Glomerular endothelial cell (primary cell): ENCODE measurements around the gene TTC9B. TPM values are rescaled to one million over a fixed set of nuclear protein-coding genes. Genes with fewer than 3 reads are reported as not detected.
"Not testable (repeated sequence)": the region's sequence is repeated elsewhere in the genome, so short reads cannot be mapped to it uniquely, and the experiment has no call there.

Source experiments
- DNase-seq: peaks from one replicate; pipeline ENCODE4 v3.0.0-alpha.2; 2011; ENCODE audit warnings: low read depth, low spot score; ENCODE audit errors: extremely low read depth
- total RNA-seq: library from RNA; depleted of rRNA; stranded (reverse); fragments of >200 nt; gene quantifications from 2 replicates; pipeline ENCODE4 v1.2.3, GENCODE V29; 2015

The TTC9B gene
- total RNA-seq, 1 donor from 2014 or later, result not detected

DNA sequence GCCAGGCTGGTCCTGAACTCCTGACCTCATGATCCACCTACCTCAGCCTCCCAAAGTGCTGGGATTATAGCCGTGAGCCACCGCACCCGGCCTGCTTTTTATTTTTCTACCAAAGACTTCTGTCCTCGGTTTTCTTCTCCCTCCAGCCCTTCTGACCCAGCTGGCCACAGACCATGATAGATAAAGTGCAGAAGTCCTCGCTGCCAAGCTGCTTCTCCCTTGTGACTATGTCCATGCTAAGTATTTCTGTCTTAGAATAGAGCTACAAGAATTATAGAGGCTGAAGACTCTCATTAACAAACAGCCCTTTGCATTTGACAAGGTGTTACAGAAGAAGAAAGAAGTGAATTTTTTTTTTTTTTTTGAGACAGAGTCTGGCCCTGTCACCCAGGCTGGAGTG, 42.4 kb downstream of the TTC9B start:
- DNase-seq, result no peak

DNA sequence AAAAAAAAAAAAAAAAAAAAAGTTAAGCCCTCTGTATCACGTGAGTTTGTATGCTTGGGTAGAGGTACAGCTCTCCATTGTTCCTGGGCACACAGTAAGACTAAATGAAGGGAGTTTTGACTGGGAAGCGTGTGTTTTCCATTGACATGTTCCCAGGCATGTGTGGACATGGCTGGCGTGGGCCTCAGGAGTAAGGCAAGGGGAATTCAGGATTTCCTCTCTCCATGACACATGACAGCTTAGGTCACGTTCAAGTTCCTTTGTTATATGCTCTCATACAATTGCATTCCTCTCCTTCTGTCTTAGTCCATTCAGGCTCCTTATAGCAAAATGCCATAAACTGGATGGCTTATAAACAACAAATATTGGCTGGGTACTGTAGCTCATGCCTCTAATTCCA, 44.1 kb downstream of the TTC9B start:
- peak; percentile 47 for DNase-seq

DNA sequence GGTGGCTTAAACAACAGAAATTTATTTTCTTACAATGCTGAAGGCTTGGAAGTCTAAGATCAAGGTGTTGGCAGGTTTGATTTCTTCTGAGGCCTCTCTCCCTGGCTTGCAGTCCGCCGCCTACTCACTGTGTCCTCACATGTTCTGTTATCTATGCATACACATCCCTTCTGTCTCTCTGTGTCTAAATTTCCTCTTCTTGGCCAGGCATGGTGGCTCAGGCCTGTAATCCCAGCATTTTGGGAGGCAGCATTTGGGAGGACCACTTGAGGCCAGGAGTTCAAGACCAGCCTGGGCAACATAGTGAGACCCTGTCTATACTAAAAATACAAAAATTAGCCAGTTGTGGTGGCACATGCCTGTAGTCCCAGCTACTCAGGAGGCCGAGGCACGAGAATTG, 46.9 kb downstream of the TTC9B start:
- DNase-seq, result not testable (repeated sequence)

DNA sequence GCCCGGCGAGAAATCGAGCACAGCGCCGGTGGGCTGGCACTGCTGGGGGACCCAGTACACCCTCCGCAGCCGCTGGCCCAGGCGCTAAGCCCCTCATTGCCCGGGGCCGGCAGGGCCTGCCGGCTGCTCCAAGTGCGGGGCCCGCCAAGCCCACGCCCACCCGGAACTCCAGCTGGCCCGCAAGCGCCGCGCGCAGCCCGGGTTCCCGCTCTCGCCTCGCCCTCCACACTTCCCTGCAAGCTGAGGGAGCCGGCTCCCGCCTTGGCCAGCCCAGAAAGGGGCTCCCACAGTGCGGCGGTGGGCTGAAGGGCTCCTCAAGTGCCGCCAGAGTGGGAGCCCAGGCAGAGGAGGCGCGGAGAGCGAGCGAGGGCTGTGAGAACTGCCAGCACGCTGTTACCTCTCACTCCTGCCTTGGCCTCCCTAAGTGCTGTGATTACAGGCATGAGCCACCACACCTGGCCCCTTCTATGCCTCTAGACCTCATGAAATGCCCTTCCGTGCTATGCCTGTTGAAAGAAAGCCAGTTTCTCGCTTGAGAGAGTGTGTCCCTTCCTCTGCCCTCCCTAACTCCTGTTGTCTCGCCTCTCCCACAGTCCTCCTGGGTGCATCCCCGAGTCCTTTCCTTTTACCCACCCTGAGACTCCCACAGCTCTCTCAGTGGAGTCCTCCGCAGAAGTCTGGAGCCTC, 47.7 kb downstream of the TTC9B start:
- not testable (repeated sequence) for DNase-seq

DNA sequence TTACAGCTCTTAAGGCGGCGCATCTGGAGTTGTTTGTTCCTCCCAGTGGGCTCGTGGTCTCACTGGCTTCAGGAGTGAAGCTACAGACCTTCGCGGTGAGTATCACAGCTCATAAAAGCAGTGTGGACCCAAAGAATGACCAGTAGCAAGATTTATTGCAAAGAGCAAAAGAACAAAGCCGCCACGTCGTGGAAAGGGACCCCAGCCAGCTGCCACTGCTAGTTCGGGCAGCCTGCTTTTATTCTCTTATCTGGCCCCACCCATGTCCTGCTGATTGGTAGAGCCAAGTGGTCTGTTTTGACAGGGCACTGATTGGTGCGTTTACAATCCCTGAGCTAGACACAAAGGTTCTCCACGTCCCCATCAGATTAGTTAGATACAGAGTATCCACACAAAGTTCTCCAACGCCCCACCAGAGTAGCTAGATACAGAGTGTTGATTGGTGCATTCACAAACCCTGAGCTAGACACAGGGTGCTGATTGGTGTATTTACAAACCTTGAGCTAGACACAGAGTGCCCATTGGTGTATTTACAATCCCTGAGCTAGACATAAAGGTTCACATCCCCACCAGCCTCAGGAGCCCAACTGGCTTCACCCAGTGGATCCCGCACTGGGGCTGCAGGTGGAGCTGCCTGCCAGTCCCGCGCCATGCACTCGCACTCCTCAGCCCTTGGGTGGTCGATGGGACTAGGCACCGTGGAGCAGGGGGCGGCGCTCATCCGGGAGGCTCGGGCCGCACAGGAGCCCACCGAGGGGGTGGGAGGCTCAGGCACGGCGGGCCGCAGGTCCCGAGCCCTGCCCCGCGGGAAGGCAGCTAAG, 48.5 kb downstream of the TTC9B start:
- not testable (repeated sequence) for DNase-seq

Other genes with a start within 250 kb of the TTC9B start
- gene PSMC4, start 247.2 kb downstream of the TTC9B start, total RNA-seq, result 132 TPM in 2 replicates
- 0.99 and 2.7 TPM in 2 replicates for gene ZNF546, start 221.3 kb downstream of the TTC9B start, total RNA-seq
- gene ZNF780B, start 162.2 kb downstream of the TTC9B start, total RNA-seq, result 7.7 and 11.3 TPM in 2 replicates
- gene ZNF780A, start 127.4 kb downstream of the TTC9B start, total RNA-seq, result 10.5 and 11.8 TPM in 2 replicates
- gene MAP3K10, start 27.0 kb downstream of the TTC9B start, total RNA-seq, result 12.0 and 21.7 TPM in 2 replicates
- not detected in 2 replicates for gene CCNP, start 8.3 kb upstream of the TTC9B start, total RNA-seq
- 33.8 and 38.6 TPM in 2 replicates for gene AKT2, start 67.0 kb upstream of the TTC9B start, total RNA-seq
- 6.9 and 13.1 TPM in 2 replicates for gene C19orf47, start 130.0 kb upstream of the TTC9B start, total RNA-seq
- gene PLD3, start 130.3 kb upstream of the TTC9B start, total RNA-seq, result 505 and 567 TPM in 2 replicates
- 0.05 TPM in 1 of 2 replicates, not detected in the other for gene HIPK4, start 171.8 kb upstream of the TTC9B start, total RNA-seq
- 1.3 and 2.4 TPM in 2 replicates for gene PRX, start 195.0 kb upstream of the TTC9B start, total RNA-seq
- gene SERTAD1, start 207.6 kb upstream of the TTC9B start, total RNA-seq, result 13.2 and 17.3 TPM in 2 replicates
- 15.8 and 18.8 TPM in 2 replicates for gene SERTAD3, start 226.0 kb upstream of the TTC9B start, total RNA-seq
- gene BLVRB, start 247.4 kb upstream of the TTC9B start, total RNA-seq, result 70.8 and 92.6 TPM in 2 replicates
- 1.4 TPM in 1 of 2 replicates, not detected in the other for gene SPTBN4, start 248.6 kb upstream of the TTC9B start, total RNA-seq